Kidney tubule cell (primary cell): ENCODE results near the gene TRAK2.
A peak's percentile ranks its signal among the peaks of the same experiment; 100 is the strongest.
"Not testable (repeated sequence)": the region's sequence is repeated elsewhere in the genome, so short reads cannot be mapped to it uniquely, and the experiment has no call there.

Source experiments
- DNase-seq: peaks from one replicate; pipeline ENCODE4 v3.0.0-alpha.2; 2018; ENCODE audit warnings: low spot score

The TRAK2 gene, protein sequence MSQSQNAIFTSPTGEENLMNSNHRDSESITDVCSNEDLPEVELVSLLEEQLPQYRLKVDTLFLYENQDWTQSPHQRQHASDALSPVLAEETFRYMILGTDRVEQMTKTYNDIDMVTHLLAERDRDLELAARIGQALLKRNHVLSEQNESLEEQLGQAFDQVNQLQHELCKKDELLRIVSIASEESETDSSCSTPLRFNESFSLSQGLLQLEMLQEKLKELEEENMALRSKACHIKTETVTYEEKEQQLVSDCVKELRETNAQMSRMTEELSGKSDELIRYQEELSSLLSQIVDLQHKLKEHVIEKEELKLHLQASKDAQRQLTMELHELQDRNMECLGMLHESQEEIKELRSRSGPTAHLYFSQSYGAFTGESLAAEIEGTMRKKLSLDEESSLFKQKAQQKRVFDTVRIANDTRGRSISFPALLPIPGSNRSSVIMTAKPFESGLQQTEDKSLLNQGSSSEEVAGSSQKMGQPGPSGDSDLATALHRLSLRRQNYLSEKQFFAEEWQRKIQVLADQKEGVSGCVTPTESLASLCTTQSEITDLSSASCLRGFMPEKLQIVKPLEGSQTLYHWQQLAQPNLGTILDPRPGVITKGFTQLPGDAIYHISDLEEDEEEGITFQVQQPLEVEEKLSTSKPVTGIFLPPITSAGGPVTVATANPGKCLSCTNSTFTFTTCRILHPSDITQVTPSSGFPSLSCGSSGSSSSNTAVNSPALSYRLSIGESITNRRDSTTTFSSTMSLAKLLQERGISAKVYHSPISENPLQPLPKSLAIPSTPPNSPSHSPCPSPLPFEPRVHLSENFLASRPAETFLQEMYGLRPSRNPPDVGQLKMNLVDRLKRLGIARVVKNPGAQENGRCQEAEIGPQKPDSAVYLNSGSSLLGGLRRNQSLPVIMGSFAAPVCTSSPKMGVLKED

GRCh38 chr2:201451292-201452057, at the start of gene TRAK2, which contains the start of gene STRADB:
Gene TRAK2 (minus strand): TSS chr2:201451458. CDS start chr2:201420507, 30,951 bp downstream.
Gene STRADB (plus strand): TSS chr2:201451740. CDS start chr2:201454841, 3,101 bp downstream.
- DNase-seq = peak; percentile 97

- peak; percentile 26 for DNase-seq
Measured at GRCh38 chr2:201500534-201500933, 49.3 kb upstream of the TRAK2 start.

DNA sequence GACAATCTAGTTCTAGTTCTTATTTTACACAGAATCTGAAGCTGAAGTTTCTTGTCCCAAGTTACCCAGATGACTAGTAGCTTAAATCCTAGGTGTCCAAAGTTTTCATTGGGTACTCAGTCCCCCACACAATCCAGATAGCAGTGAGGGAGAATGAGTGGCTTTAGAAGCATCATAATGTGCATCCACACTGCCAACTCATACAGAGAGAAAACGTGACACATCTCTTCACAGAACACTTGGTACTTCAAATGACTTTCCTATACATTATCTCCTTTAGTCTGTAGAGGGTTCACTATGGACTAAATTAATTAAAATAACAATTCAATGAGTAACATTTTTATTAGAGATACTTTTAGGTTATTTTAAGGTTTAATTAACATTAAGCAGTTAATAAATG, 45.5 kb upstream of the TRAK2 start:
- no peak for DNase-seq

- no peak for DNase-seq
Measured at GRCh38 chr2:201490291-201490690, 39.0 kb upstream of the TRAK2 start.

GRCh38 chr2:201484805-201485204, 33.5 kb upstream of the TRAK2 start:
- no peak for DNase-seq

DNA sequence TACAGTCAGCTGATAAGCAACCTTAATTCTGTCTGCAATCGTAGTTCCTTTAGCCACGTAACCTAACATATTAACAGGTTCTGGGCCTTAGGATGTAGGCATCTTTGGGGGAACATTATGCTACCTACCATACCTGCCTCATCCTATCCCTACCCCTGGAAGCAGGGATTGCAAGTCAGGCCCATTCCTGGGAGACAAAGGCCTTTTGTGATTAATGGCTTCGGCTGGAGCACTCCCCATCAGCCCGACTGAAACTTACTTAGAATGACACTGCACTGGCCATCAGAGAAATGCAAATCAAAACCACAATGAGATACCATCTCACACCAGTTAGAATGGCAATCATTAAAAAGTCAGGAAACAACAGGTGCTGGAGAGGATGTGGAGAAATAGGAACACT, 32.5 kb upstream of the TRAK2 start:
- DNase-seq = not testable (repeated sequence)

- no peak for DNase-seq
Measured at GRCh38 chr2:201483342-201483741, 32.1 kb upstream of the TRAK2 start.

DNA sequence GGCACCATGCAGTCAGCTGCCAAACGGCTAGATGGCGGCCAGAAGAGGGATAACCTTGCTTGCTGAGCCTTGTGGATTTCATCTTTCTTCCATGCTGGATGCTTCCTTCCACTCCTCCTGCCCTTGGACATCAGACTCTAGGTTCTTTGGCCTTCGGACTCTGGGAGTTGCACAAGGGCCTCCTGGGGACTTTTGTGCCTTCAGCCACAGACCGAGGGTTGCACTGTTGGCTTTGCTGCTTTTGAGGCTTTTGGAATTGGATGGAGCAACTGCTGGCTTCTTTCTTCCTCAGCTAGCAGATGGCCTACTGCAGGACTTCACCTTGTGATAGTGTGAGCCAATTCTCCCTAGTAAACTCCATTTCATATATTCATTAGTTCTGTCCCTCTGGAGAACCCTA, 31.3 kb upstream of the TRAK2 start:
- no peak for DNase-seq

DNA sequence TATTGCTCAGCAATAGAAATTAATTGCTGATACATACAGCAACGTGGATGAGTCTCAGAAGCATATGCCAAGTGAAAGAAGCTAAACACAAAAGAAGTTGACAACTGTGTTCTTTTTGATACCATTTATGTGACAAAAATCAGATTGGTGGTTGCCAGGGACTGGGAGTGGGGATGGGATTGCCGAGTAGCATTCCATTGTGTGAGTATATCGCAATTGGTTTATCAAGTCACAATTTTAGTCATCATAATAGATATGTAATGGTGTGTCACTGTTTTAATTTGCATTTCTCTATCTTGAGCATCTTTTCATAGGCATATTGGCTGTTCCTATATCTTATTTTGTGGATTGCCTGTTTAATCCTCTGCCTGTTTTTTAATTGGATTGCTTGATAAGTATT, 21.2 kb upstream of the TRAK2 start:
- no peak for DNase-seq

- no peak for DNase-seq
Measured at GRCh38 chr2:201471732-201472393, 20.6 kb upstream of the TRAK2 start.

DNA sequence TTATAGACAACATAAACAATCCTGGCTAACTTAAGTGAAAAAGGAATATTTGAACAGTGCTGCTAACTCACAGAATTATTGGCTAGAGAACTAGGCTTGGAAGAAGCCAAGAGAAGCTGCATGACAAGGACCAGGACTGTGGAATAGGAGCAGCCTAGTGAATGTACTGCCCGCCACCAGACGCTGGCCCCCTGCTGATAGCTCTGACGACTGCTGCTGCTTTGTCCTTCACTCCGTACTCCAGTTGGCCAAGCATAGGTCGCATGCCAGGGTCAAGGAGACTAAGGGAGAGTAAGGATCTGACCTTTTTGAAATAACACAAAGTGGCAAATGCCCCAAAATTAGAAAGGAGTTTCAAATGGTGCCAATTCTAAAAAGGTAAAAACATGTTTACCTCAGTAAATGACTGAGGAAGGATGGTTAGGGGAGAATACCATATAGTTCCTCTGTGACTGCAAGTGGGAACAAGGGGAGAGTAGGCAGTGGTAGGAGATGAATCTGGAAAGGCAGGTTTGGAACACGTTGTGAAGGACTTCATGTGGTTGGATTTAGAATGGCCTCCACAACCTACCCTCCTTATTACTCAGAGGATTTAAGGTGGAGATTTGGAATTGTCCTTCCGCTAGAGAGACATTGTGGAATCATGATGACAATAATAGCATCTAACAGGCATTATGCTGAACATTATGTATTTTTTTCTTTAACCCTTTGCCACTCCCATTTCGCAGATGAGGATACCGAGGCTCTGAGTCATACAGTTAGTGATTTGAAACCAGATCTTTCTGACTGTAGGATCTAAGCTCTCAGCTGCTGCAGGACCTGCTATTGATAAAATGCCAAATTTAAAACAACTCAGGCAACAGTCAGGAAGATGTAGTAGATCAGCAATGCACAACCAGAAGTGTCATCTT, 19.8 kb upstream of the TRAK2 start:
- DNase-seq = no peak

DNA sequence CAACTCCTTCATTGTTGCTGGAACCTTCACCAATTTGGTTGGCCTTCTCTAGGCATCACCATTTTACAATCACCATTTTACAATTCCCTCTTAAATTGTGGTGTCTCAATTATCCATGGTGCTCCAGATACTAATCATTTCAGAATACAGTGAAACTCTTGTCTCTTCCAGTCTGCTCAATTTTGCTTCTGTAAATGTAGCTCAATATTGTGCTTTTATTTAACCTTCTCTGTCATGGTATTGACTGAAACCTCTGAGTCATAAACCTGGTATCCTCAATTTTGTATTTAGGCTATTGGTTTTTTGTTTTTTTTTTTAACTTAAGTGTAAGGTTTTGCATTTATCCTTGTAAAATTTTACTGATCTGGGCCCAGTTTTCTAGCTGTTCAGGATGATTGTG, 16.4 kb upstream of the TRAK2 start:
- DNase-seq = no peak

DNA sequence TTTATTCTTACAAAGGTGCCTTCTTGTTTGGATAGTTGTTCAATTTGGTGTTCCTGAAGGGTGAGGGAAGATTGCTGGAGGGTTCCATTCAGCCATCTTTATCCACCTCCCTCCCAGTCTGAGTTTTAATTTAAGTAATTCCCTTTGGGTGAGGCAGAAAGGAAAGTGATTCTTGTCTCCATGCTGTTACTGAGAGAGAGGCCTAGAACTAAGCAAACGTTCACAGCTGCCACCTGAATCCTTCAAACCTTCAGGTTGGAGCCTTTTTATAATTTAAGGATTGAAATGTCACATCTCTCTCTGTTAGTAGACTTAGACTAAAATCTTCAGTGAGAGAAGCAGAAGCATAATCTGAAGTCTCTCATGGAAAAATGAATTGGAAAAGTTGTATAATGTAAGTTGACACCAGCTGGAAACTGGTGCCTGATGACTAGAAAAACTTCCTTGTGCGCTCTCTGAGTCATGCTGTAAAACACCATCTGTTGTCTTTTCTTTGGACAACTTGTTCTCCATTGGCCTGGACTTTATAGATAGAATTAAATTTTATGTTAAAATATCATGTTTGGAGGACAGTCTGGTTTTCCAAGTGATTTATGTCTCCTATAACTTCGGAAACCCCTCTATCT, 14.9 kb upstream of the TRAK2 start:
- DNase-seq = peak; percentile 46

DNA sequence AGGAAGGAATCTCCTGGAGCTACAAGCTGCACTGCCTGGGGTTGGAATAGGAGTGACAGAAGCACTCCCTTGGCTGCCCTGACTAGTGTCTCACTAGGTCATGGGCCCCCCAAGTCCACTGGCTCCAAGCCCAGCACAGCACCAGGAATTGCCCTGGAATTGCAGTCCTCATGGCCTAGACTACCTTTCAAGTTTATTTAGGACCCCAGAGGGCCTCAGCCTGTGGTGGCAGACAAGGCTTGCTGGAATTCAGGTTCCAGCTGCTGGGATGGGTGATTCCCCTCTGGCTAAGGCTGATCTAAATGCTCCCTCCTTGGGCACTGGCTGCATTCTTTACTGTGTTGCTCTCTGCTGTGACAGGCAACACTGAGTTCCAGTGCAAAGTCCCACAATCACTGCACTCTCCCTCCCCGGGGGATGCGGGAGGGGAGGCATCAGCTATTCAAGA, 14.3 kb upstream of the TRAK2 start:
- no peak for DNase-seq

- no peak for DNase-seq
Measured at GRCh38 chr2:201464547-201464946, 13.3 kb upstream of the TRAK2 start.

GRCh38 chr2:201460532-201460931, 9.3 kb upstream of the TRAK2 start:
- no peak for DNase-seq

DNA sequence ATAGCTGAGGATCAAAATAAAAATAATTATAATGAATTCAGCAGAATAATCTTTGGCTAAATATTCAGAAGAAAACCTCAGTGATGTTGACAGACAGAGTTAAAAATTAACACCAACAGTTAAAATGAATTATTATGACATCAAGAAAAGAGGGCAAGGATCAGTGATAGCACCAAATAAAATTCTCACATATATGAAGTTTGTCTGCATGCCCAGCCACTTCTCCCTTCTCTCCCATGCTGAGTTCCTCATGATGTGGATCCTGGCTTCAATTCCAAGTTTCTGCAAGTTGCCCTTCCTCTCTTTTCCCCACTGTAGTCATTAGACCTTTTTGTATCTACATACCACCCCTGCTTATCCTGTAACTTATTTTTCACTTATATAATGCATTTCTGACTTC, 7.1 kb upstream of the TRAK2 start:
- DNase-seq = no peak

DNA sequence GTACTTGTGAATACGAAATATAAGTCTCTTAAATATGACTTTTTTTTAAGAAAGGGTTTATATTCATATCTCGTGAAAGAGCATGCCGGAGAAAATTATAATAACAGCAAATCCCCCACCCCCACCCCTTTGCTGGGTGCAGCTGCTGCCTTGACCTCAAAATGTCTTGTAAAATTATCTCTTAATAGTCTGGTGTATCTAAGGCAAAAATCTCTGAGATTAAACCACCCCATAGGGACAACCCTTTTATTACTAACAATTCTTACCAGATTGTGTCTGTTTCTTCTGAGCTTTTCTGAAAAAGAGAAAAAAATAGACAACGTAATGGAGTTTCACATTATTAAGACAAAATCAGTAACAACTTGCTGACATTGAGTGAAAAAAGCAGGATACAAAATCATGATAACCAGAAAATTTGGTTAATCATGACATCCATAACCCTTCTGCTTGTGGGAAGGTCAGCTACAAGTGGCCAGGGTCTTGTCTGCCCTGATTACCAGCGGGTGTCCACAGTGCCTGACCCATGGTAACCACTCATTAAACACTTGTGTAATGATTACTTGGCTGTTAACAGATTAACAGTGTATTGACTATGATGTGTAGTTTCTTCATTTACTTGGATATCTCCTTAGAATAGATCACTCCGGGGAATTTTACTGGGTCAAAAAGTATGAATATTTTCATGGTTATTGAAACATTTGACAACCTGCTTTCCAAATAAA, 1.8 kb upstream of the TRAK2 start:
- peak; percentile 30 for DNase-seq
